Kidney (tissue), 14 donors: ENCODE measurements around the gene MARCHF9. TPM values are rescaled to one million over a fixed set of nuclear protein-coding genes. Genes with fewer than 3 reads are reported as not detected.
A peak's percentile ranks its signal among the peaks of the same experiment; 100 is the strongest.

ENCODE experiments used
- DNase-seq, 5 donors: peaks; one replicate each; pipeline ENCODE4 v3.0.0-alpha.2; 2013 to 2020
- FAIRE-seq: peaks from 2 replicates; lab custom pipeline; 2012; peaks lifted over from hg19 to GRCh38; lab: Jason Lieb, UNC
- H3K27ac ChIP-seq, 2 donors: one replicate each; pipeline ENCODE4 v1.7.0; 2013; ENCODE audit warnings: low read depth in 2 of 2, low read length in 2 of 2, inconsistent platforms in 1 of 2
- H3K27me3 ChIP-seq: one replicate; pipeline ENCODE4 v1.7.1; 2013; ENCODE audit warnings: low read length, inconsistent platforms; ENCODE audit not compliant: control insufficient read depth, insufficient read depth
- H3K36me3 ChIP-seq, 3 donors: one replicate each; pipeline versions ENCODE4 v1.7.0 to v1.7.1; 2013; ENCODE audit warnings: low read length in 3 of 3, control low read depth in 1 of 3, inconsistent platforms in 1 of 3; ENCODE audit not compliant: insufficient read depth in 3 of 3, control insufficient read depth in 2 of 3
- H3K4me1 ChIP-seq, 3 donors: one replicate each; pipeline versions ENCODE4 v1.7.0 to v1.7.1; 2013; ENCODE audit warnings: low read length in 3 of 3, inconsistent platforms in 1 of 3, low read depth in 1 of 3; ENCODE audit not compliant: control insufficient read depth in 2 of 3, insufficient read depth in 2 of 3
- H3K4me3 ChIP-seq, 3 donors: one replicate each; pipeline versions ENCODE4 v1.7.0 to v1.8.1; 2013; ENCODE audit warnings: low read length in 3 of 3, control low read depth in 1 of 3, inconsistent platforms in 1 of 3
- H3K9ac ChIP-seq, 3 donors: one replicate each; pipeline versions ENCODE4 v1.7.0 to v1.7.1; 2013; ENCODE audit warnings: low read length in 3 of 3, control low read depth in 1 of 3, inconsistent platforms in 1 of 3
- H3K9me3 ChIP-seq, 3 donors: one replicate each; pipeline versions ENCODE4 v1.7.0 to v1.7.1; 2013; ENCODE audit warnings: low read length in 3 of 3, control low read depth in 1 of 3, inconsistent platforms in 1 of 3; ENCODE audit not compliant: control insufficient read depth in 2 of 3, insufficient read depth in 1 of 3
- CTCF ChIP-seq: IDR thresholded peaks from 3 replicates; pipeline ENCODE4 v1.5.1; 2012; ENCODE audit warnings: mild to moderate bottlenecking, moderate library complexity, borderline replicate concordance; ENCODE audit not compliant: insufficient read depth; ENCODE audit errors: extremely low read depth
- intact Hi-C: fragments of 100-400 bp; cut with DNase I; formaldehyde crosslinking; loops from one replicate; pipeline ENCODE4 v1.11.1; 2022
- polyA plus RNA-seq: library from polyadenylated mRNA; stranded (reverse); fragments of 350-450 nt; fragmentation: Illumina TruSeq; extraction: RNeasy Lipid Tissue Mini Kit (QIAGEN cat#74804); gene quantifications from one replicate; pipeline ENCODE4 v1.2.3, GENCODE V29; 2014; ENCODE audit warnings: low read depth, low replicate concordance; ENCODE audit not compliant: insufficient read depth
- total RNA-seq: library from RNA; stranded (reverse); fragmentation: NEBNext Ultra II Directional; extraction: Animal tissue kit (Norgen Biotek cat#: 25700); gene quantifications from one replicate; pipeline ENCODE4 v1.2.1, GENCODE V29; 2021
- donor health status: control.
- donor health status: control.
- donor health status: control.
- donor health status: control.
- donor health status: control.
- donor health status: DM: yes; HTN: yes; CAD: no.
- donor health status: Normal renal cell carcinoma (clear cell type).

MARCHF9 gene
- total and polyA plus RNA-seq, 2 donors from 2014 or later, result 22.9 to 38.4 TPM

GRCh38 chr12:57777911-57778310, 23.0 kb downstream of the MARCHF9 start:
- Histone ChIP-seq H3K27ac (no peak overlapping the region), H3K4me3 (no peak overlapping the region), H3K27me3 (no peaks in the 10 kb centered on the region), H3K9me3 (no peaks in the 10 kb centered on the region), H3K9ac (no peak overlapping the region), H3K36me3 (peaks cover 0 to 6% (median 0%) of the 10 kb centered on the region in 3 donors), H3K4me1 (peaks cover 0 to 27% (median 25%) of the 10 kb centered on the region in 3 donors)
- intact Hi-C loops, result no loop called here
- FAIRE-seq (no peak), DNase-seq (no peak)
- TF ChIP-seq CTCF, result no peak

DNA sequence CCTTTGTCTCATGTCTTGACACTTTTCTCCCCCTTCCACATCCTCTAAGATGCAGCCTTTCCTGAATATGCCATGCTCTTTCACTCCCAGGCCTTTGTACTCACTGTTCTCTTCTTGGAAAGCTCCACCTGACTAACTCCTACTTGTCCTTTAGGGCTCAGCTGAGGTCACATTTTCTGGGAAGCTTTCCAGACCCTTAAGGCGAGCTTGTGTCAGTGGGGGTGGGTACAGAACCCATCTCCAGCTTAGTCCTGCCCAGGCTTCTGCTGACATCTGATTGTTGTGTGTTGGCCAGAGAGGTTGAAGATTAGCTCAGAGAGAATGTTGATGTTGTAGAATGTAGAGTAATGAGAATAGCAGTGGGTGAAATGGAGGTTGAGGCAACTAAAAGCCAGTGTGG, 24.8 kb downstream of the MARCHF9 start:
- Histone ChIP-seq H3K36me3 (peaks cover 0 to 6% (median 0%) of the 10 kb centered on the region in 3 donors), H3K4me1 (peaks cover 0 to 33% (median 27%) of the 10 kb centered on the region in 3 donors), H3K27ac (peak overlapping the region; percentile 45 to 84), H3K9ac (no peak overlapping the region), H3K4me3 (no peak overlapping the region), H3K27me3 (no peaks in the 10 kb centered on the region), H3K9me3 (no peaks in the 10 kb centered on the region)
- DNase-seq (peak in 1 of 5 donors; percentile 33), FAIRE-seq (no peak)
- intact Hi-C loops, result no loop called here
- TF ChIP-seq CTCF, result no peak

DNA sequence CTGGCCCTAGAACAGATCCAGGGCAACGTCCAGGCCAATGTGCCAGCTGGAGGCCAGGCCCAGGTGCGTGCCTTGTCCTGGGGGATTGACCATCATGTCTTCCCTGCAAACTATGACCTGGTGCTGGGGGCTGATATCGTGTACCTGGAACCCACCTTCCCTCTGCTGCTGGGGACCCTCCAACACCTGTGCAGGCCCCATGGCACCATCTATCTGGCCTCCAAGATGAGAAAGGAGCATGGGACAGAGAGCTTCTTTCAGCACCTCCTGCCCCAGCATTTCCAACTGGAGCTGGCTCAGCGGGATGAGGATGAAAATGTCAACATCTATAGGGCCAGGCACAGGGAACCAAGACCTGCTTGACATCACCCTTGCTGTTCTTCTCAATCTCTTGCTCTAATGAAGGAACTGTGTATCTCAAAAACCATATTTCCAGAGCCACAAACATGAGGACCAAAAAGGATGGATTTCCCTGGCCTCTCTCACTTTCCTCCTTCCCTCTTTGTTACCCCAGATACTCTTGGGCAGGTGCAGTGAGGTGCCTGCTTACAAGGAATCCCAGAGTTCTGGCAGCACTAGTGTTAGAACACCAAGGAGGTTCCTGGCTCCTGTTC, 25.5 kb downstream of the MARCHF9 start:
- Histone ChIP-seq H3K36me3 (peaks cover under 1 to 6% (median under 1%) of the 10 kb centered on the region in 3 donors), H3K27ac (peak overlapping the region; percentile 45 to 84), H3K4me3 (no peak overlapping the region), H3K9me3 (no peaks in the 10 kb centered on the region), H3K9ac (no peak overlapping the region), H3K4me1 (peaks cover 0 to 33% (median 27%) of the 10 kb centered on the region in 3 donors), H3K27me3 (no peaks in the 10 kb centered on the region)
- no peak for TF ChIP-seq CTCF
- FAIRE-seq (no peak), DNase-seq (no peak)
- intact Hi-C loops, result no loop called here
